ENCODE results near the gene GRIN2C. TPM values are rescaled to one million over a fixed set of nuclear protein-coding genes. Genes with fewer than 3 reads are reported as not detected.

Gene GRIN2C
- total and polyA plus RNA-seq, 9 of the 15 experiments (the other 6 are each of a cell fraction or from before 2014, with no cell fraction given): under 0.01 to 0.33 (median 0.10) TPM; not detected in 2

GRCh38 chr17:74852237-74853047, 7.2 kb downstream of the GRIN2C start (continued):
- TF ChIP-seq ZBTB26 (CRISPR knock-in tag; IDR thresholded peaks at IDR 0.05): no peak
- no peak for TF ChIP-seq HEY1 (CRISPR knock-in tag; IDR thresholded peaks at IDR 0.05; ENCODE audit: borderline replicate concordance)
- no peak for TF ChIP-seq DIDO1 (tag; IDR thresholded peaks at IDR 0.05; ENCODE audit: low read depth)
- no peak for TF ChIP-seq ZZZ3 (IDR thresholded peaks at IDR 0.05)
- TF ChIP-seq, protein P1, sequence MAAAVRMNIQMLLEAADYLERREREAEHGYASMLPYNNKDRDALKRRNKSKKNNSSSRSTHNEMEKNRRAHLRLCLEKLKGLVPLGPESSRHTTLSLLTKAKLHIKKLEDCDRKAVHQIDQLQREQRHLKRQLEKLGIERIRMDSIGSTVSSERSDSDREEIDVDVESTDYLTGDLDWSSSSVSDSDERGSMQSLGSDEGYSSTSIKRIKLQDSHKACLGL (CRISPR knock-in tag; IDR thresholded peaks at IDR 0.05; ENCODE audit: borderline replicate concordance, poor library complexity, severe bottlenecking): no peak
- no peak for TF ChIP-seq KAT8 (IDR thresholded peaks at IDR 0.05; ENCODE audit: low read depth)
- no peak for TF ChIP-seq SMARCA4 (IDR thresholded peaks at IDR 0.05)
- TF ChIP-seq ATF1 (CRISPR knock-in tag; IDR thresholded peaks at IDR 0.05): no peak
- TF ChIP-seq ATF1 (tag; IDR thresholded peaks at IDR 0.05): peak; percentile 54
- TF ChIP-seq CC2D1A (IDR thresholded peaks at IDR 0.05): no peak
- TF ChIP-seq PTTG1 (tag; IDR thresholded peaks at IDR 0.05; ENCODE audit: low read depth): no peak
- TF ChIP-seq, protein P2, sequence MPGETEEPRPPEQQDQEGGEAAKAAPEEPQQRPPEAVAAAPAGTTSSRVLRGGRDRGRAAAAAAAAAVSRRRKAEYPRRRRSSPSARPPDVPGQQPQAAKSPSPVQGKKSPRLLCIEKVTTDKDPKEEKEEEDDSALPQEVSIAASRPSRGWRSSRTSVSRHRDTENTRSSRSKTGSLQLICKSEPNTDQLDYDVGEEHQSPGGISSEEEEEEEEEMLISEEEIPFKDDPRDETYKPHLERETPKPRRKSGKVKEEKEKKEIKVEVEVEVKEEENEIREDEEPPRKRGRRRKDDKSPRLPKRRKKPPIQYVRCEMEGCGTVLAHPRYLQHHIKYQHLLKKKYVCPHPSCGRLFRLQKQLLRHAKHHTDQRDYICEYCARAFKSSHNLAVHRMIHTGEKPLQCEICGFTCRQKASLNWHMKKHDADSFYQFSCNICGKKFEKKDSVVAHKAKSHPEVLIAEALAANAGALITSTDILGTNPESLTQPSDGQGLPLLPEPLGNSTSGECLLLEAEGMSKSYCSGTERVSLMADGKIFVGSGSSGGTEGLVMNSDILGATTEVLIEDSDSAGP (CRISPR knock-in tag; IDR thresholded peaks at IDR 0.05): no peak
- peak; percentile 41; the same call in 1 of the 2 replicates for TF ChIP-seq ZNF263 (CRISPR knock-in tag; IDR thresholded peaks at IDR 0.05; ENCODE audit: borderline replicate concordance)
- TF ChIP-seq RBM15 (IDR thresholded peaks at IDR 0.05; ENCODE audit: insufficient read depth, low read length): no peak
- TF ChIP-seq MAX (CRISPR knock-in tag; IDR thresholded peaks at IDR 0.05): peak; percentile 96
- no peak for TF ChIP-seq PRMT5 (CRISPR knock-in tag; IDR thresholded peaks at IDR 0.05)
- TF ChIP-seq TBL1XR1 (IDR thresholded peaks at IDR 0.05; ENCODE audit: low read length in 2 of 2): no peak
- TF ChIP-seq FOXK1 (CRISPR knock-in tag; IDR thresholded peaks at IDR 0.05; ENCODE audit: borderline replicate concordance): no peak
- TF ChIP-seq MEF2A (IDR thresholded peaks at IDR 0.05; ENCODE audit: control insufficient read depth, low read depth, low read length): no peak
- no peak for TF ChIP-seq ARID2 (IDR thresholded peaks at IDR 0.05)
- TF ChIP-seq ARNT (IDR thresholded peaks at IDR 0.05): no peak
- TF ChIP-seq PTBP1 (IDR thresholded peaks at IDR 0.05; ENCODE audit: low read depth, low read length): no peak
- no peak for TF ChIP-seq FOS (IDR thresholded peaks at IDR 0.05; ENCODE audit: extremely low read depth, insufficient read length)
- TF ChIP-seq, protein P3, sequence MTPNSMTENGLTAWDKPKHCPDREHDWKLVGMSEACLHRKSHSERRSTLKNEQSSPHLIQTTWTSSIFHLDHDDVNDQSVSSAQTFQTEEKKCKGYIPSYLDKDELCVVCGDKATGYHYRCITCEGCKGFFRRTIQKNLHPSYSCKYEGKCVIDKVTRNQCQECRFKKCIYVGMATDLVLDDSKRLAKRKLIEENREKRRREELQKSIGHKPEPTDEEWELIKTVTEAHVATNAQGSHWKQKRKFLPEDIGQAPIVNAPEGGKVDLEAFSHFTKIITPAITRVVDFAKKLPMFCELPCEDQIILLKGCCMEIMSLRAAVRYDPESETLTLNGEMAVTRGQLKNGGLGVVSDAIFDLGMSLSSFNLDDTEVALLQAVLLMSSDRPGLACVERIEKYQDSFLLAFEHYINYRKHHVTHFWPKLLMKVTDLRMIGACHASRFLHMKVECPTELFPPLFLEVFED (CRISPR knock-in tag; conservative IDR thresholded peaks at IDR 0.05): no peak
- no peak for TF ChIP-seq HDGF (IDR thresholded peaks at IDR 0.05)
- TF ChIP-seq KAT7 (CRISPR knock-in tag; IDR thresholded peaks at IDR 0.05; ENCODE audit: borderline replicate concordance): no peak

Measured in K562 (cell line).